Choroid plexus epithelial cell (primary cell): ENCODE measurements around the gene C19orf33.
A peak's percentile ranks its signal among the peaks of the same experiment; 100 is the strongest.

ENCODE experiments used
- DNase-seq: peaks from one replicate; pipeline ENCODE4 v3.0.0-alpha.2; 2010; ENCODE audit warnings: low read depth
- H3K4me3 ChIP-seq: 2 replicates; pipeline ENCODE4 v1.5.1; 2011; ENCODE audit warnings: low read depth, mild to moderate bottlenecking, control low read depth, low read length, moderate library complexity
- CTCF ChIP-seq: conservative IDR thresholded peaks from 2 replicates; pipeline ENCODE4 v1.5.1; 2011; ENCODE audit warnings: low read depth, mild to moderate bottlenecking, control low read depth, inconsistent platforms, low read length, moderate library complexity

Gene C19orf33

GRCh38 chr19:38273499-38273898, 30.6 kb upstream of the C19orf33 start:
- no peak for DNase-seq
- no peak for TF ChIP-seq CTCF
- H3K4me3 ChIP-seq: no peak overlapping the region

- no peak for DNase-seq
- no peak for TF ChIP-seq CTCF
- H3K4me3 ChIP-seq: no peak overlapping the region
These were observed 29.3 kb upstream of the C19orf33 start for GRCh38 chr19:38274739-38275138.

- TF ChIP-seq CTCF: no peak
- no peak overlapping the region for H3K4me3 ChIP-seq
- no peak for DNase-seq
These were observed 27.0 kb upstream of the C19orf33 start for GRCh38 chr19:38276942-38277517.

GRCh38 chr19:38277549-38277948, 26.5 kb upstream of the C19orf33 start:
- DNase-seq: peak; percentile 47
- no peak overlapping the region for H3K4me3 ChIP-seq
- TF ChIP-seq CTCF: no peak

- H3K4me3 ChIP-seq: no peak overlapping the region
- TF ChIP-seq CTCF: no peak
- DNase-seq: no peak
These were observed 25.9 kb upstream of the C19orf33 start for GRCh38 chr19:38277969-38278680.

- no peak overlapping the region for H3K4me3 ChIP-seq
- TF ChIP-seq CTCF: no peak
- no peak for DNase-seq
These were observed 25.3 kb upstream of the C19orf33 start for GRCh38 chr19:38278751-38279150.
